ENCODE measurements around the gene ERBB4. TPM values are rescaled to one million over a fixed set of nuclear protein-coding genes. Genes with fewer than 3 reads are reported as not detected.

ERBB4 gene
- total RNA-seq, 4 donors from 2014 or later: 0.26 to 13.3 (median 2.4) TPM

- Histone ChIP-seq H3K4me1 (no peaks in the 10 kb centered on the region), H3K4me3 (no peak overlapping the region), H3K36me3 (no peaks in the 10 kb centered on the region), H3K27me3 (no peaks in the 10 kb centered on the region), H3K27ac (no peak overlapping the region), H3K9me3 (no peaks in the 10 kb centered on the region)
- intact Hi-C loops (cut with DNase I; ENCODE audit: low total_unique reads): no loop called here
- TF ChIP-seq POLR2A (IDR thresholded peaks at IDR 0.05): no peak
- TF ChIP-seq, protein P1, sequence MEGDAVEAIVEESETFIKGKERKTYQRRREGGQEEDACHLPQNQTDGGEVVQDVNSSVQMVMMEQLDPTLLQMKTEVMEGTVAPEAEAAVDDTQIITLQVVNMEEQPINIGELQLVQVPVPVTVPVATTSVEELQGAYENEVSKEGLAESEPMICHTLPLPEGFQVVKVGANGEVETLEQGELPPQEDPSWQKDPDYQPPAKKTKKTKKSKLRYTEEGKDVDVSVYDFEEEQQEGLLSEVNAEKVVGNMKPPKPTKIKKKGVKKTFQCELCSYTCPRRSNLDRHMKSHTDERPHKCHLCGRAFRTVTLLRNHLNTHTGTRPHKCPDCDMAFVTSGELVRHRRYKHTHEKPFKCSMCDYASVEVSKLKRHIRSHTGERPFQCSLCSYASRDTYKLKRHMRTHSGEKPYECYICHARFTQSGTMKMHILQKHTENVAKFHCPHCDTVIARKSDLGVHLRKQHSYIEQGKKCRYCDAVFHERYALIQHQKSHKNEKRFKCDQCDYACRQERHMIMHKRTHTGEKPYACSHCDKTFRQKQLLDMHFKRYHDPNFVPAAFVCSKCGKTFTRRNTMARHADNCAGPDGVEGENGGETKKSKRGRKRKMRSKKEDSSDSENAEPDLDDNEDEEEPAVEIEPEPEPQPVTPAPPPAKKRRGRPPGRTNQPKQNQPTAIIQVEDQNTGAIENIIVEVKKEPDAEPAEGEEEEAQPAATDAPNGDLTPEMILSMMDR (IDR thresholded peaks at IDR 0.05): no peak
- no peak for DNase-seq
Observed at GRCh38 chr2:212359425-212360067, 179.1 kb downstream of the ERBB4 start.

GRCh38 chr2:212357606-212358005 lies 181.0 kb downstream of the ERBB4 start:
- intact Hi-C loops (cut with DNase I; ENCODE audit: low total_unique reads): no loop called here
- Histone ChIP-seq H3K27ac (no peak overlapping the region), H3K4me3 (no peak overlapping the region), H3K27me3 (no peaks in the 10 kb centered on the region), H3K9me3 (no peaks in the 10 kb centered on the region), H3K36me3 (no peaks in the 10 kb centered on the region), H3K4me1 (no peaks in the 10 kb centered on the region)
- TF ChIP-seq POLR2A (IDR thresholded peaks at IDR 0.05): no peak
- TF ChIP-seq, protein P1 (IDR thresholded peaks at IDR 0.05): no peak
- no peak for DNase-seq

DNA sequence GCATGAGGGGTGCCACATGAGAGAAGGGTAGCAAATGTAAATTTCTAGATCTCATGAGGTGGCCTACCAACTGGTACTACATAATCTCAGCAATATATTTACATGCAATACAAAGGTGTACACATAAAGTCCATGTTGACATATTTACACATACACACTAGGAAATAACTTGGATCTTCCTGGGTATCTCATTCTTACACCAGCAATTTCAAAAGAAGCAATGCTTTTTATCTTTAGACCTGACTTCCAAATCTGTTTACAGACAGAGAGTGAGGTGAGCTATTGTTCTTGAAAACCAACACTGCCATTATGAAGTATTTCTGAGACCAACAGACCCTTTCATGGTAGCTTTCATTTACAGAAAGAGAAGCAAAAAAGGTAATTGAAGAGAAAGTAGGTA lies 184.2 kb downstream of the ERBB4 start:
- H3K4me1 ChIP-seq: no peaks in the 10 kb centered on the region
- H3K36me3 ChIP-seq: no peaks in the 10 kb centered on the region
- H3K27ac ChIP-seq: no peak overlapping the region
- no peaks in the 10 kb centered on the region for H3K9me3 ChIP-seq
- H3K27me3 ChIP-seq: no peaks in the 10 kb centered on the region
- no peak overlapping the region for H3K4me3 ChIP-seq
- intact Hi-C loops (cut with DNase I; ENCODE audit: low total_unique reads): no loop called here
- TF ChIP-seq, protein P1 (IDR thresholded peaks at IDR 0.05): no peak
- no peak for TF ChIP-seq POLR2A (IDR thresholded peaks at IDR 0.05)
- DNase-seq: no peak

DNA sequence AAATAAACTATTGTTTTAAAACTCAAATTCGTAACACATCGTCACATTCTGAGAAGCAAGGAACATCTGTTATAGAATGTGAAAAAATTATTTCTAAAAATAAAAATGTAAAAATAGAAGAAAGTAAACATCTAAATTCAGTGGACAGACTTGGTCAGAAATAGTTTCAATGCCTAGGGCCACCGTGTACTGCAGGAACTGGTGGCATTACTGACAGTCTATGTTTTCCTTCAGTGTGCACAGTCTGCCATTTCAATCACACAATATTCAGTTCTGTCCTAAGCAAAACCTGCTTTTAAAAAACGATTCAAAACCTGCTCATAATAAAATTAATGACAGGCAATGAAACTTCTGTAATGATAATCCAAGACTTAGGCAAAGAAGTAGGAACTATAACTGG lies 190.1 kb downstream of the ERBB4 start:
- intact Hi-C loops (cut with DNase I; ENCODE audit: low total_unique reads): no loop called here
- H3K4me1 ChIP-seq: no peaks in the 10 kb centered on the region
- H3K27ac ChIP-seq: no peak overlapping the region
- H3K27me3 ChIP-seq: no peaks in the 10 kb centered on the region
- TF ChIP-seq, protein P1 (IDR thresholded peaks at IDR 0.05): no peak
- no peak for TF ChIP-seq POLR2A (IDR thresholded peaks at IDR 0.05)
- no peaks in the 10 kb centered on the region for H3K36me3 ChIP-seq
- DNase-seq: no peak
- H3K9me3 ChIP-seq: no peaks in the 10 kb centered on the region
- H3K4me3 ChIP-seq: no peak overlapping the region

DNA sequence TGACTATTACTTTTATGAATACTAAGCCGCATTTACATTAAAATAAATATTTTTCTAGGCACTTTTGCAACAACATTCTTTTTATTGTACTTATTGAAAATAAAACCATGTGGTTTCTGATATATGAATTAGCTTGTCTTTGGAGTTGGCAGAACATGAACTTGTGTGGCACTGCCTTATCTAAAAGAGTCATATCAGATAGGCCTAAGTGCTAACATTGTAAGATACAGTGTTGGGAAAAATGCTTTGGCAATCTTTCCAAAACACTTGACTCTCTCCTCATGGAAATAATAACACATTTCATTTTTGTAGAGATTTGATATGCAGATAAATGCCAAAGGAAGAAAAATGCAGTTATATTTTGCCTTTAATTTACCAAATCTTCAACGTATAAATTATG lies 191.7 kb downstream of the ERBB4 start:
- no peaks in the 10 kb centered on the region for H3K36me3 ChIP-seq
- no peaks in the 10 kb centered on the region for H3K27me3 ChIP-seq
- no peak overlapping the region for H3K4me3 ChIP-seq
- no peaks in the 10 kb centered on the region for H3K9me3 ChIP-seq
- no peaks in the 10 kb centered on the region for H3K4me1 ChIP-seq
- no peak for TF ChIP-seq POLR2A (IDR thresholded peaks at IDR 0.05)
- TF ChIP-seq, protein P1 (IDR thresholded peaks at IDR 0.05): no peak
- no peak overlapping the region for H3K27ac ChIP-seq
- DNase-seq: no peak
- intact Hi-C loops (cut with DNase I; ENCODE audit: low total_unique reads): no loop called here

Measured in uterus (tissue), 4 donors.